HCT116 (cell line): Measurements from ENCODE around the gene ACSM4. TPM values are rescaled to one million over a fixed set of nuclear protein-coding genes. Genes with fewer than 3 reads are reported as not detected.

ENCODE experiments used
- ATAC-seq: fragments of 200-7000 bp; cut with Tn5 transposase; 2 replicates; pipeline ENCODE4 v1.9.1; 2020; ENCODE audit warnings: mild to moderate bottlenecking, moderate library complexity
- BruUV-seq: library from RNA; stranded (reverse); fragments of 400-500 nt; replicated peaks from 2 replicates; lab custom pipeline; 2021; lab: Mats Ljungman, UMichigan
- CTCF ChIA-PET: fragments of 300-600 bp; sonication (Branson Sonifier 250); formaldehyde crosslinking; loops from one replicate; lab custom pipeline; 2021; ENCODE audit warnings: antibody characterized with exemption; lab: Charles Lee
- POLR2A ChIA-PET: fragments of 300-600, 350-600 bp; sonication (Branson Sonifier 250); formaldehyde crosslinking; loops from one replicate; lab custom pipeline; 2021; ENCODE audit warnings: antibody characterized with exemption; lab: Charles Lee
- RAD21 ChIA-PET, 2 experiments: fragments of 300-600 bp; sonication (Branson Sonifier 250); formaldehyde crosslinking; loops; one replicate each; lab custom pipeline; 2023; ENCODE audit warnings: low total read pairs in 2 of 2; ENCODE audit not compliant: uncharacterized antibody in 2 of 2, unreplicated experiment in 2 of 2, low non-redundant PET in 1 of 2; lab: Charles Lee
- DNase-seq: peaks from one replicate; pipeline ENCODE4 v3.0.0-alpha.2; 2010; ENCODE audit warnings: low read depth, low spot score
- H2AFZ ChIP-seq: fragments of 200-600 bp; shearing (Covaris generic), sonication (generic); 2 replicates; pipeline ENCODE4 v1.6.1; 2017; ENCODE audit warnings: low read depth, mixed run types, mixed read lengths, antibody characterized with exemption, low read length; ENCODE audit not compliant: poor library complexity, severe bottlenecking
- H3K27ac ChIP-seq: 2 replicates; pipeline ENCODE4 v1.5.1; 2012; ENCODE audit warnings: low read depth, low read length
- H3K27me3 ChIP-seq: fragments of 200-600 bp; sonication (generic); 2 replicates; pipeline ENCODE4 v1.6.1; 2016; ENCODE audit warnings: mixed run types, low read length, mixed read lengths; ENCODE audit not compliant: insufficient read depth
- H3K36me3 ChIP-seq, 2 experiments: fragments of 200-500 bp in 1 of 2; fragments of 200-600 bp in 1 of 2; sonication (Bioruptor generic) in 1 of 2; sonication (generic) in 1 of 2; 2 replicates each; pipeline versions ENCODE4 v1.5.1 to v1.6.1; 2014 to 2016; ENCODE audit warnings: low read length in 2 of 2, inconsistent platforms in 1 of 2, mixed read lengths in 1 of 2, mixed run types in 1 of 2; ENCODE audit not compliant: insufficient read depth in 2 of 2, control insufficient read depth in 1 of 2
- H3K4me1 ChIP-seq, 2 experiments: fragments of 200-600 bp in 1 of 2; sonication (generic) in 1 of 2; 2 replicates each; pipeline versions ENCODE4 v1.5.1 to v1.6.1; 2012 to 2017; ENCODE audit warnings: low read length in 2 of 2, inconsistent platforms in 1 of 2, mild to moderate bottlenecking in 1 of 2, mixed read lengths in 1 of 2, mixed run types in 1 of 2, moderate library complexity in 1 of 2; ENCODE audit not compliant: insufficient read depth in 2 of 2, control insufficient read depth in 1 of 2
- H3K4me2 ChIP-seq: fragments of 200-600 bp; sonication (generic); 2 replicates; pipeline ENCODE4 v1.6.1; 2017; ENCODE audit warnings: mixed run types, low read length, mixed read lengths
- H3K4me3 ChIP-seq, 2 experiments: fragments of 200-600 bp in 1 of 2; sonication (generic) in 1 of 2; replicated peaks in 1 of 2; 2 replicates each; pipeline ENCODE4 v1.5.1; 2011 to 2016; ENCODE audit warnings: low read length in 2 of 2, control low read depth in 1 of 2, low read depth in 1 of 2, mild to moderate bottlenecking in 1 of 2, mixed read lengths in 1 of 2, mixed run types in 1 of 2
- H3K79me2 ChIP-seq: fragments of 200-600 bp; sonication (generic); 2 replicates; pipeline ENCODE4 v1.6.1; 2017; ENCODE audit warnings: mild to moderate bottlenecking, mixed run types, low read length, moderate library complexity, mixed read lengths; ENCODE audit not compliant: insufficient read depth
- H3K9ac ChIP-seq: fragments of 200-600 bp; sonication (generic); 2 replicates; pipeline ENCODE4 v1.6.1; 2016; ENCODE audit warnings: low read length, mixed read lengths
- H3K9me2 ChIP-seq: fragments of 200-600 bp; sonication (generic), shearing (Covaris generic); 2 replicates; pipeline ENCODE4 v1.6.1; 2017; ENCODE audit warnings: mixed run types, mild to moderate bottlenecking, moderate library complexity; ENCODE audit not compliant: insufficient read depth
- H3K9me3 ChIP-seq, 2 experiments: fragments of 200-500 bp in 1 of 2; fragments of 200-600 bp in 1 of 2; sonication (Bioruptor generic) in 1 of 2; sonication (generic) in 1 of 2; 2 replicates each; pipeline ENCODE4 v1.6.1; 2014 to 2017; ENCODE audit warnings: low read length in 2 of 2, mixed read lengths in 2 of 2, inconsistent platforms in 1 of 2, low read depth in 1 of 2, mild to moderate bottlenecking in 1 of 2, mixed run types in 1 of 2, moderate library complexity in 1 of 2; ENCODE audit not compliant: control insufficient read depth in 1 of 2, insufficient read depth in 1 of 2
- H4K20me1 ChIP-seq: fragments of 200-600 bp; sonication (generic), shearing (Covaris generic); 2 replicates; pipeline ENCODE4 v1.6.1; 2017; ENCODE audit warnings: mixed run types, mild to moderate bottlenecking, moderate library complexity; ENCODE audit not compliant: insufficient read depth
- CBX3 ChIP-seq: IDR thresholded peaks from 2 replicates; pipeline ENCODE4 v1.6.1; 2012; ENCODE audit warnings: low read depth
- FOSL1 ChIP-seq: IDR thresholded peaks from 2 replicates; pipeline ENCODE4 v1.6.1; 2012; ENCODE audit warnings: low read depth
- SIN3A ChIP-seq: IDR thresholded peaks from 2 replicates; pipeline ENCODE4 v1.6.1; 2012; ENCODE audit warnings: low read depth
- SP1 ChIP-seq: IDR thresholded peaks from 2 replicates; pipeline ENCODE4 v1.6.1; 2012; ENCODE audit warnings: low read depth
- SRF ChIP-seq: IDR thresholded peaks from 2 replicates; pipeline ENCODE4 v1.6.1; 2012; ENCODE audit warnings: low read depth
- TCF7L2 ChIP-seq: IDR thresholded peaks from 2 replicates; pipeline ENCODE4 v1.7.0; 2011; ENCODE audit warnings: borderline replicate concordance, inconsistent platforms; ENCODE audit not compliant: insufficient read depth, insufficient read length; ENCODE audit errors: extremely low read depth
- intact Hi-C: fragments of 100-400 bp; cut with micrococcal nuclease; formaldehyde crosslinking; loops from 2 replicates; pipeline ENCODE4 v1.10.0; 2022
- total RNA-seq: library from RNA; stranded (reverse); gene quantifications from one replicate; pipeline ENCODE4 v1.2.1, GENCODE V29; 2021; ENCODE audit not compliant: unreplicated experiment
- TF ChIP-seq, protein P1 (sequence below): IDR thresholded peaks from 2 replicates; pipeline ENCODE4 v1.6.1; 2012; ENCODE audit warnings: low read depth

ACSM4 gene
- total RNA-seq, 1 experiment from 2014 or later, result not detected

DNA sequence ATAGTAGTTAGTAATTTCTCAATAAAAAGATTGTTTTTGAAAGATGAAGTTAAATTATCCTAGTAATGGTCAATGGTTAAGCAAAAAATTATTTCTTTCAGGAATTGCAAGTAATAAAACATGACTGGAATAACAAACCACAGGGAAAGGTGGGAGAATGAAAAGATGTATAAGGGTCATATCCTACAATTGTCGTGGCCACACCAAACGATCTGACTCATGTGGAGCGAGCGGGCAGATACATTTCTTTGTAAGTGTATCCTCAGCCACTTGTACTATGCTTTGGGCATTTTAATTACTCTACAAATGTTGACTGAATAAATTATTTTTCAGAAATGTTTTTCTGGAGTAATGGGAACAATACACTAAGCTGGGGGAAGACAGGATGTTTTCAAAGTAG is 45.5 kb downstream of the ACSM4 start (continued):
- TF ChIP-seq SRF, result no peak
- no peak for TF ChIP-seq SP1

GRCh38 chr12:7351177-7351576 is 47.3 kb downstream of the ACSM4 start:
- no TSS peak for BruUV-seq

More at GRCh38 chr12:7351177-7351576, 47.3 kb downstream of the ACSM4 start:
- no peak overlapping the region for H3K4me3 ChIP-seq
- H3K27me3 ChIP-seq, result no peaks in the 10 kb centered on the region
- no peak overlapping the region for H3K27ac ChIP-seq
- H3K36me3 ChIP-seq, result no peaks in the 10 kb centered on the region
- no peak overlapping the region for H2AFZ ChIP-seq
- no peaks in the 10 kb centered on the region for H3K4me1 ChIP-seq
- no peaks in the 10 kb centered on the region for H3K79me2 ChIP-seq
- H3K9me3 ChIP-seq, result no peaks in the 10 kb centered on the region
- TF ChIP-seq TCF7L2, result no peak
- TF ChIP-seq SIN3A, result no peak
- TF ChIP-seq FOSL1, result no peak
- no peak for TF ChIP-seq CBX3
- TF ChIP-seq, protein P1, sequence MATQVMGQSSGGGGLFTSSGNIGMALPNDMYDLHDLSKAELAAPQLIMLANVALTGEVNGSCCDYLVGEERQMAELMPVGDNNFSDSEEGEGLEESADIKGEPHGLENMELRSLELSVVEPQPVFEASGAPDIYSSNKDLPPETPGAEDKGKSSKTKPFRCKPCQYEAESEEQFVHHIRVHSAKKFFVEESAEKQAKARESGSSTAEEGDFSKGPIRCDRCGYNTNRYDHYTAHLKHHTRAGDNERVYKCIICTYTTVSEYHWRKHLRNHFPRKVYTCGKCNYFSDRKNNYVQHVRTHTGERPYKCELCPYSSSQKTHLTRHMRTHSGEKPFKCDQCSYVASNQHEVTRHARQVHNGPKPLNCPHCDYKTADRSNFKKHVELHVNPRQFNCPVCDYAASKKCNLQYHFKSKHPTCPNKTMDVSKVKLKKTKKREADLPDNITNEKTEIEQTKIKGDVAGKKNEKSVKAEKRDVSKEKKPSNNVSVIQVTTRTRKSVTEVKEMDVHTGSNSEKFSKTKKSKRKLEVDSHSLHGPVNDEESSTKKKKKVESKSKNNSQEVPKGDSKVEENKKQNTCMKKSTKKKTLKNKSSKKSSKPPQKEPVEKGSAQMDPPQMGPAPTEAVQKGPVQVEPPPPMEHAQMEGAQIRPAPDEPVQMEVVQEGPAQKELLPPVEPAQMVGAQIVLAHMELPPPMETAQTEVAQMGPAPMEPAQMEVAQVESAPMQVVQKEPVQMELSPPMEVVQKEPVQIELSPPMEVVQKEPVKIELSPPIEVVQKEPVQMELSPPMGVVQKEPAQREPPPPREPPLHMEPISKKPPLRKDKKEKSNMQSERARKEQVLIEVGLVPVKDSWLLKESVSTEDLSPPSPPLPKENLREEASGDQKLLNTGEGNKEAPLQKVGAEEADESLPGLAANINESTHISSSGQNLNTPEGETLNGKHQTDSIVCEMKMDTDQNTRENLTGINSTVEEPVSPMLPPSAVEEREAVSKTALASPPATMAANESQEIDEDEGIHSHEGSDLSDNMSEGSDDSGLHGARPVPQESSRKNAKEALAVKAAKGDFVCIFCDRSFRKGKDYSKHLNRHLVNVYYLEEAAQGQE, result no peak
- TF ChIP-seq, all 23 proteins: peak for 0
- POLR2A ChIA-PET, result no interaction called here
- CTCF ChIA-PET, result no interaction called here
- DNase-seq, result no peak
- intact Hi-C loops, result no loop called here
- no peaks in the 10 kb centered on the region for H4K20me1 ChIP-seq
- no peak for ATAC-seq
- no peaks in the 10 kb centered on the region for H3K9me2 ChIP-seq
- no peak overlapping the region for H3K4me2 ChIP-seq
- no peak overlapping the region for H3K9ac ChIP-seq
- RAD21 ChIA-PET, result no interaction called here
